Measurements from ENCODE around the gene NAA25. TPM values are rescaled to one million over a fixed set of nuclear protein-coding genes. Genes with fewer than 3 reads are reported as not detected.

NAA25 gene
- total RNA-seq, 1 donor from 2014 or later = 1.9 TPM

- Histone ChIP-seq H3K9me3 (no peaks in the 10 kb centered on the region), H3K36me3 (peaks cover 4 to 21% of the 10 kb centered on the region in 2 donors), H3K27me3 (no peaks in the 10 kb centered on the region), H3K27ac (no peak overlapping the region), H3K4me3 (no peak overlapping the region), H3K4me1 (peaks cover 0 to 4% of the 10 kb centered on the region in 2 donors)
- no peak for TF ChIP-seq CTCF (IDR thresholded peaks at IDR 0.05)
- intact Hi-C loops (cut with DNase I) = no loop called here
- DNase-seq (ENCODE audit: low spot score in 2 of 2) = no peak
Measured at GRCh38 chr12:112096667-112097066, 11.9 kb downstream of the NAA25 start.

GRCh38 chr12:112096070-112096469, 12.5 kb downstream of the NAA25 start:
- Histone ChIP-seq H3K4me3 (no peak overlapping the region), H3K9me3 (no peaks in the 10 kb centered on the region), H3K4me1 (peaks cover 0 to 4% of the 10 kb centered on the region in 2 donors), H3K27me3 (no peaks in the 10 kb centered on the region), H3K36me3 (peaks cover 10 to 23% of the 10 kb centered on the region in 2 donors), H3K27ac (no peak overlapping the region)
- intact Hi-C loops (cut with DNase I) = no loop called here
- TF ChIP-seq CTCF (IDR thresholded peaks at IDR 0.05) = no peak
- no peak for DNase-seq (ENCODE audit: low spot score in 2 of 2)

GRCh38 chr12:112091563-112091962, 17.0 kb downstream of the NAA25 start:
- DNase-seq (ENCODE audit: low spot score in 2 of 2) = no peak
- Histone ChIP-seq H3K4me1 (no peaks in the 10 kb centered on the region), H3K9me3 (no peaks in the 10 kb centered on the region), H3K4me3 (no peak overlapping the region), H3K27ac (no peak overlapping the region), H3K27me3 (no peaks in the 10 kb centered on the region), H3K36me3 (peaks cover 29 to 40% of the 10 kb centered on the region in 2 donors)
- TF ChIP-seq CTCF (IDR thresholded peaks at IDR 0.05) = no peak
- intact Hi-C loops (cut with DNase I) = no loop called here

- DNase-seq (ENCODE audit: low spot score in 2 of 2) = no peak
- no peak for TF ChIP-seq CTCF (IDR thresholded peaks at IDR 0.05)
- H3K9me3 ChIP-seq = no peaks in the 10 kb centered on the region
- H3K27ac ChIP-seq = no peak overlapping the region
- H3K4me3 ChIP-seq = no peak overlapping the region
- H3K27me3 ChIP-seq = no peaks in the 10 kb centered on the region
- H3K36me3 ChIP-seq = peaks cover 41 to 60% of the 10 kb centered on the region in 2 donors
- H3K4me1 ChIP-seq = no peaks in the 10 kb centered on the region
- intact Hi-C loops (cut with DNase I) = no loop called here
Measured at GRCh38 chr12:112087851-112088250, 20.7 kb downstream of the NAA25 start.

- no peak for DNase-seq (ENCODE audit: low spot score in 2 of 2)
- H3K9me3 ChIP-seq = no peaks in the 10 kb centered on the region
- H3K36me3 ChIP-seq = peaks cover 43 to 54% of the 10 kb centered on the region in 2 donors
- no peaks in the 10 kb centered on the region for H3K4me1 ChIP-seq
- TF ChIP-seq CTCF (IDR thresholded peaks at IDR 0.05) = no peak
- no peak overlapping the region for H3K27ac ChIP-seq
- no peak overlapping the region for H3K4me3 ChIP-seq
- no peaks in the 10 kb centered on the region for H3K27me3 ChIP-seq
- intact Hi-C loops (cut with DNase I) = no loop called here
Measured at GRCh38 chr12:112087055-112087850, 21.3 kb downstream of the NAA25 start.
